HepG2 (cell line): ENCODE results near the gene ZNF99.

ENCODE experiments used
- HMG20B ChIP-seq: conservative IDR thresholded peaks from 2 replicates; pipeline ENCODE4 v1.6.1; 2016; ENCODE audit warnings: missing genetic modification reagents, missing compliant biosample characterization
- MAFF ChIP-seq: IDR thresholded peaks from 2 replicates; pipeline ENCODE4 v1.6.1; 2011; ENCODE audit warnings: low read depth, low read length, improper control_type of control experiment
- SMYD3 ChIP-seq: sonication (generic); formaldehyde crosslinking; IDR thresholded peaks from 2 replicates; pipeline ENCODE4 v1.8.1; 2023; ENCODE audit warnings: mild to moderate bottlenecking, missing genetic modification reagents
- ZNF7 ChIP-seq: IDR thresholded peaks from 2 replicates; pipeline ENCODE4 v1.6.1; 2016; ENCODE audit warnings: missing biosample characterization, missing genetic modification reagents

DNA sequence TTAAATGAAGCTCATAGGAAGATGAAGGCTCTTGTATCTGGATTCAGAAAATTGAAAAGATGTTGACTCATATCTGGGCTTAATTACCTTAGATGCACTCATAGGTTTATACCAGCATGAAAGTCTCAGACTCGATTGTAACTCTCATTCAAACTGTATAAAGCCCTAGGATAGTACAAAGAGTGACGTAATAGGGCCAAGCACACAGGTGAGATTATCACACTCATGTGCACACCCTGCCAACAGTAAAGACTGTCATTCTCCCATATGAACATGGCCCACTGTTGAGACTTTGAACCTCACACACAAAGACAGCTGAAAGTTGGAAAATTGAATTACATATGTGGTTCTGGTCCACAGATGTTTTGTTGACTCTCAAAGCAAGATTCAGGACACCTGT is 30.2 kb upstream of the ZNF99 start:
- no peak for TF ChIP-seq HMG20B (CRISPR knock-in tag)
- TF ChIP-seq MAFF: no peak
- no peak for TF ChIP-seq SMYD3 (CRISPR knock-in tag)
- no peak for TF ChIP-seq ZNF7
